HG02981 (cell line): ENCODE measurements around the gene ZNF426.
"Not testable (repeated sequence)": the region's sequence is repeated elsewhere in the genome, so short reads cannot be mapped to it uniquely, and the experiment has no call there.

ENCODE experiments used
- ATAC-seq: cut with Tn5 transposase; IDR thresholded peaks from one replicate; pipeline ENCODE4 v1.9.1; 2021; ENCODE audit warnings: mild to moderate bottlenecking, moderate library complexity; ENCODE audit not compliant: unreplicated experiment

The ZNF426 gene

GRCh38 chr19:9538183-9539058 lies at the start of gene ZNF426:
ZNF426 (minus strand) TSS chr19:9538645; CDS start chr19:9536232, 2,413 bp downstream.
- ATAC-seq: peak; percentile 56

GRCh38 chr19:9586764-9587163 lies 48.3 kb upstream of the ZNF426 start:
- no peak for ATAC-seq

GRCh38 chr19:9584073-9584833 lies 45.8 kb upstream of the ZNF426 start, which contains the start of gene ZNF121:
ZNF121 (minus strand) TSS chr19:9584504; CDS start chr19:9568097, 16,407 bp downstream.
- ATAC-seq: peak; percentile 83

- ATAC-seq: not testable (repeated sequence)
These were observed 43.8 kb upstream of the ZNF426 start for GRCh38 chr19:9582081-9582725.

GRCh38 chr19:9580728-9581127 lies 42.3 kb upstream of the ZNF426 start:
- ATAC-seq: no peak

GRCh38 chr19:9570255-9570654 lies 31.8 kb upstream of the ZNF426 start:
- ATAC-seq: no peak

- no peak for ATAC-seq
These were observed 28.3 kb upstream of the ZNF426 start for GRCh38 chr19:9566729-9567128.

GRCh38 chr19:9565900-9566705 lies 27.7 kb upstream of the ZNF426 start:
- ATAC-seq: no peak

GRCh38 chr19:9552536-9553274 lies 14.3 kb upstream of the ZNF426 start:
- ATAC-seq: no peak

- ATAC-seq: no peak
These were observed 9.4 kb upstream of the ZNF426 start for GRCh38 chr19:9547870-9548269.

- not testable (repeated sequence) for ATAC-seq
These were observed 2.8 kb upstream of the ZNF426 start for GRCh38 chr19:9541281-9541680.

GRCh38 chr19:9539921-9540320 lies 1.5 kb upstream of the ZNF426 start:
- ATAC-seq: not testable (repeated sequence)

GRCh38 chr19:9539201-9539600 lies 756 bp upstream of the ZNF426 start:
- ATAC-seq: not testable (repeated sequence)

GRCh38 chr19:9535934-9536333 lies 2.5 kb downstream of the ZNF426 start:
- no peak for ATAC-seq

- no peak for ATAC-seq
These were observed 6.5 kb downstream of the ZNF426 start for GRCh38 chr19:9531933-9532332.

- no peak for ATAC-seq
These were observed 9.6 kb downstream of the ZNF426 start for GRCh38 chr19:9528757-9529336.

- ATAC-seq: no peak
These were observed 14.5 kb downstream of the ZNF426 start for GRCh38 chr19:9523885-9524474.

GRCh38 chr19:9507285-9507684 lies 31.2 kb downstream of the ZNF426 start:
- no peak for ATAC-seq

- no peak for ATAC-seq
These were observed 37.6 kb downstream of the ZNF426 start for GRCh38 chr19:9500796-9501195.
